ENCODE results near the gene SPOCK1.

SPOCK1 gene

GRCh38 chr5:137481596-137481995 is 17.5 kb downstream of the SPOCK1 start:
- no peak for TF ChIP-seq POLR2A (IDR thresholded peaks at IDR 0.05; ENCODE audit: extremely low read depth, insufficient read length)
- TF ChIP-seq, protein P1, sequence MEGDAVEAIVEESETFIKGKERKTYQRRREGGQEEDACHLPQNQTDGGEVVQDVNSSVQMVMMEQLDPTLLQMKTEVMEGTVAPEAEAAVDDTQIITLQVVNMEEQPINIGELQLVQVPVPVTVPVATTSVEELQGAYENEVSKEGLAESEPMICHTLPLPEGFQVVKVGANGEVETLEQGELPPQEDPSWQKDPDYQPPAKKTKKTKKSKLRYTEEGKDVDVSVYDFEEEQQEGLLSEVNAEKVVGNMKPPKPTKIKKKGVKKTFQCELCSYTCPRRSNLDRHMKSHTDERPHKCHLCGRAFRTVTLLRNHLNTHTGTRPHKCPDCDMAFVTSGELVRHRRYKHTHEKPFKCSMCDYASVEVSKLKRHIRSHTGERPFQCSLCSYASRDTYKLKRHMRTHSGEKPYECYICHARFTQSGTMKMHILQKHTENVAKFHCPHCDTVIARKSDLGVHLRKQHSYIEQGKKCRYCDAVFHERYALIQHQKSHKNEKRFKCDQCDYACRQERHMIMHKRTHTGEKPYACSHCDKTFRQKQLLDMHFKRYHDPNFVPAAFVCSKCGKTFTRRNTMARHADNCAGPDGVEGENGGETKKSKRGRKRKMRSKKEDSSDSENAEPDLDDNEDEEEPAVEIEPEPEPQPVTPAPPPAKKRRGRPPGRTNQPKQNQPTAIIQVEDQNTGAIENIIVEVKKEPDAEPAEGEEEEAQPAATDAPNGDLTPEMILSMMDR (IDR thresholded peaks at IDR 0.05; ENCODE audit: low read depth, low read length): no peak
- no peak for TF ChIP-seq MYC (IDR thresholded peaks at IDR 0.05; ENCODE audit: low read depth, low read length)
- no peak overlapping the region for H3K4me3 ChIP-seq (ENCODE audit: low read depth, low read length)
- no peak for DNase-seq (ENCODE audit: low read depth)

- no peak overlapping the region for H3K4me3 ChIP-seq (ENCODE audit: low read depth, low read length)
- no peak for DNase-seq (ENCODE audit: low read depth)
- no peak for TF ChIP-seq POLR2A (IDR thresholded peaks at IDR 0.05; ENCODE audit: extremely low read depth, insufficient read length)
- TF ChIP-seq, protein P1 (IDR thresholded peaks at IDR 0.05; ENCODE audit: low read depth, low read length): no peak
- TF ChIP-seq, protein P2, sequence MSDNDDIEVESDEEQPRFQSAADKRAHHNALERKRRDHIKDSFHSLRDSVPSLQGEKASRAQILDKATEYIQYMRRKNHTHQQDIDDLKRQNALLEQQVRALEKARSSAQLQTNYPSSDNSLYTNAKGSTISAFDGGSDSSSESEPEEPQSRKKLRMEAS (IDR thresholded peaks at IDR 0.05; ENCODE audit: low read depth, low read length): no peak
- no peak for TF ChIP-seq MYC (IDR thresholded peaks at IDR 0.05; ENCODE audit: low read depth, low read length)
Measured at GRCh38 chr5:137478043-137478442, 21.1 kb downstream of the SPOCK1 start.

DNA sequence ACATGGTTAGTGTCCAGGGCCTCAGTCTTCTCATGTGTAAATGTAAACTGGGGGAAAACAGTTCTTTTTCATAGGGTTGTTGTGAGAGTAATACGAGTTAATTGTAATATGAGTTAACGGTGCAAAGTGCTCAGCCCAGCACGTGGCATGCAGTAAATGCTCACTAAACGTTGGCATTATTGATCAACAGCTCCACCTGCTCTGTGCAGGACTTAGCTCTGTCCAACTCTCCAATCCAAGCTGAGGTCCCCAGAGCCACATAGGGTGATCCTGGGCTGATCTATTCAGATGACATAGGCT is 28.3 kb downstream of the SPOCK1 start:
- DNase-seq (ENCODE audit: low read depth): no peak
- TF ChIP-seq, protein P1 (IDR thresholded peaks at IDR 0.05; ENCODE audit: low read depth, low read length): no peak
- TF ChIP-seq POLR2A (IDR thresholded peaks at IDR 0.05; ENCODE audit: extremely low read depth, insufficient read length) (no peak), MYC (IDR thresholded peaks at IDR 0.05; ENCODE audit: low read depth, low read length) (no peak)
- TF ChIP-seq, protein P2 (IDR thresholded peaks at IDR 0.05; ENCODE audit: low read depth, low read length): no peak
- H3K4me3 ChIP-seq (ENCODE audit: low read depth, low read length): no peak overlapping the region

- no peak for DNase-seq (ENCODE audit: low read depth)
Measured at GRCh38 chr5:137470111-137470920, 28.8 kb downstream of the SPOCK1 start.

DNA sequence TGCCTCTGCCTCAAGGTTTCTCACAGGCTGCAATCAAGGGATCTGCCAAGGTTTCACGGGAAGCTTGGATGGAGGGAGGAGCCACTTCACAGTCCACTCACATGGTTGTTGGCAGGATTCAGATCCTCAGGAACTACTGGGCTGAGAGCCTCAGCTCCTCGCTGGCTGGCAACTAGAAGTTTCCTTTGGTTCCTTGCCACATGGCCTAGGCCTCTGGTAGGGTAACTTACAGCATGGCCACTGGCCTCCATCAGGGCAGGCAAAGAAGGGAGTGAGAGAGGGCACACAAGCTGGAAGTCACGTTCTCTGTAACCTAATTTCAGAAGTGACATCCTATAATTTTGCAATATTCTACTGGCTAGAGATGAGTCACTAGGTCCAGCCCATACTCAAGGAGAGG is 32.2 kb downstream of the SPOCK1 start:
- no peak overlapping the region for H3K4me3 ChIP-seq (ENCODE audit: low read depth, low read length)
- TF ChIP-seq, protein P1 (IDR thresholded peaks at IDR 0.05; ENCODE audit: low read depth, low read length): no peak
- TF ChIP-seq, protein P2 (IDR thresholded peaks at IDR 0.05; ENCODE audit: low read depth, low read length): no peak
- TF ChIP-seq MYC (IDR thresholded peaks at IDR 0.05; ENCODE audit: low read depth, low read length) (no peak), POLR2A (IDR thresholded peaks at IDR 0.05; ENCODE audit: extremely low read depth, insufficient read length) (no peak)
- no peak for DNase-seq (ENCODE audit: low read depth)

More at GRCh38 chr5:137470111-137470920, 28.8 kb downstream of the SPOCK1 start:
- TF ChIP-seq, protein P2 (IDR thresholded peaks at IDR 0.05; ENCODE audit: low read depth, low read length): no peak
- TF ChIP-seq, protein P1 (IDR thresholded peaks at IDR 0.05; ENCODE audit: low read depth, low read length): no peak
- H3K4me3 ChIP-seq (ENCODE audit: low read depth, low read length): no peak overlapping the region

- DNase-seq (ENCODE audit: low read depth): no peak
- no peak for TF ChIP-seq MYC (IDR thresholded peaks at IDR 0.05; ENCODE audit: low read depth, low read length)
- TF ChIP-seq, protein P2 (IDR thresholded peaks at IDR 0.05; ENCODE audit: low read depth, low read length): no peak
- TF ChIP-seq, protein P1 (IDR thresholded peaks at IDR 0.05; ENCODE audit: low read depth, low read length): no peak
- no peak for TF ChIP-seq POLR2A (IDR thresholded peaks at IDR 0.05; ENCODE audit: extremely low read depth, insufficient read length)
- H3K4me3 ChIP-seq (ENCODE audit: low read depth, low read length): no peak overlapping the region
Measured at GRCh38 chr5:137465930-137466329, 33.2 kb downstream of the SPOCK1 start.
